ENCODE measurements around the gene UBE2J2.

DNA sequence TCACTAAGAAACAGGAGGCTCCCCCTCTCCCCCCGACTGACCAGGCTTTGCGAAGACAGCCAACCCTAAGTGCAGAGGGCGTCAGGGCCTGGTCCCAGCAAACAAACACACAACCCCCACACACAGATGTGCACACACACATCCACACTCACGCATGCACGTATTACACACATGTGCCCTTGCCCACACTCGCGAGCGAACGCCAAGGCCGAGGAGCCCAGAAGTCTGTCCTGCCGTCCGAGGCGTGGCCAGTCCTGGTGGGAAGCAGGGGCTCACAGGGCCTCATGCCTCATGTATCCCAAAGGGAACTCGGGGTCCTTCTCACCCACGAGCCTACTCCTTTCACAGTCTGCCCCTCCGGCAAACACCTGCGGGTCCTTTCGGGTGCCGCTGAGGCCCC lies 43.9 kb downstream of the UBE2J2 start:
- TF ChIP-seq, protein P1, sequence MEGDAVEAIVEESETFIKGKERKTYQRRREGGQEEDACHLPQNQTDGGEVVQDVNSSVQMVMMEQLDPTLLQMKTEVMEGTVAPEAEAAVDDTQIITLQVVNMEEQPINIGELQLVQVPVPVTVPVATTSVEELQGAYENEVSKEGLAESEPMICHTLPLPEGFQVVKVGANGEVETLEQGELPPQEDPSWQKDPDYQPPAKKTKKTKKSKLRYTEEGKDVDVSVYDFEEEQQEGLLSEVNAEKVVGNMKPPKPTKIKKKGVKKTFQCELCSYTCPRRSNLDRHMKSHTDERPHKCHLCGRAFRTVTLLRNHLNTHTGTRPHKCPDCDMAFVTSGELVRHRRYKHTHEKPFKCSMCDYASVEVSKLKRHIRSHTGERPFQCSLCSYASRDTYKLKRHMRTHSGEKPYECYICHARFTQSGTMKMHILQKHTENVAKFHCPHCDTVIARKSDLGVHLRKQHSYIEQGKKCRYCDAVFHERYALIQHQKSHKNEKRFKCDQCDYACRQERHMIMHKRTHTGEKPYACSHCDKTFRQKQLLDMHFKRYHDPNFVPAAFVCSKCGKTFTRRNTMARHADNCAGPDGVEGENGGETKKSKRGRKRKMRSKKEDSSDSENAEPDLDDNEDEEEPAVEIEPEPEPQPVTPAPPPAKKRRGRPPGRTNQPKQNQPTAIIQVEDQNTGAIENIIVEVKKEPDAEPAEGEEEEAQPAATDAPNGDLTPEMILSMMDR (IDR thresholded peaks at IDR 0.05): no peak
- TF ChIP-seq POLR2A (IDR thresholded peaks at IDR 0.05): no peak

Measured in body of pancreas (tissue), 4 donors.